Fibroblast of peridontal ligament (primary cell): ENCODE data around the gene LILRB2.
"Not testable (repeated sequence)": the region's sequence is repeated elsewhere in the genome, so short reads cannot be mapped to it uniquely, and the experiment has no call there.

Experiments used
- DNase-seq: peaks from one replicate; pipeline ENCODE4 v3.0.0-alpha.2; 2010; ENCODE audit errors: extremely low read depth

The LILRB2 gene

DNA sequence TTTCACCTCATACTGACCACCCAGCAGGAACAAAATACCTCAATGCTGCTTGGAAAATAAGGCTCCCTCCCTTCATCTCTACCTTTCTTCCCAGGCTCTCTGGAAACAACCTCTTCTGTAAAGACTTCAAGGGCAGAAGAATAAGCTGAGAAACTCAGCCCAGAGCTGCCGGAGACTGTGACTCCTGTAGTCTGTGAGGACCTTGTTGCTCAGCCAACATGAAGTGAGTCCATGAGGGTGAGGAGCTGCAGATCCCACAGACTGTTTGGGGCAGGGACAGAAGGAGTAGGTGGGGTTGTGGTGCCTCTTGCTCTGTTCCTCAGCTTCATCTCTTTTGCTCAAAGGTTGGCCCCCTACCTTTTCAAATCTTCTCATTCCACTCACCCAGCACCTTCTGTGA, 24.2 kb upstream of the LILRB2 start:
- DNase-seq, result no peak

DNA sequence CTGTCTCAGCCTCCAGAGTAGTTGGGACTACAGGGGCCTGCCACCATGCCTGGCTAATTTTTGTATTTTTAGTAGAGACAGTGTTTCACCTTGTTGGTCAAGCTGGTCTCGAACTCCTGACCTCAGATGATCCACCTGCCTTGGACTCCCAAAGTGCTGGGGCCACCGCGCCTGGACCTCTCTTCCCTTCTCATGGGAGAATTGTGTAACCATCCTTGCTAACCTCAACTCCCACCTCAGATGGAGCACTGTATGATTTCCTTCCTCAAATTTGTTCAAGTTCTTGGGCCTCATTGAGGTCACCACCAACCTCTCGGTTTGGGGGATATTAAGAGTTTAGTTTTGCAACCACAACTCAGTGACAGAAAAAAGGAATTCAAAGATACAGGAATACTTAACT, 21.3 kb upstream of the LILRB2 start:
- no peak for DNase-seq

DNA sequence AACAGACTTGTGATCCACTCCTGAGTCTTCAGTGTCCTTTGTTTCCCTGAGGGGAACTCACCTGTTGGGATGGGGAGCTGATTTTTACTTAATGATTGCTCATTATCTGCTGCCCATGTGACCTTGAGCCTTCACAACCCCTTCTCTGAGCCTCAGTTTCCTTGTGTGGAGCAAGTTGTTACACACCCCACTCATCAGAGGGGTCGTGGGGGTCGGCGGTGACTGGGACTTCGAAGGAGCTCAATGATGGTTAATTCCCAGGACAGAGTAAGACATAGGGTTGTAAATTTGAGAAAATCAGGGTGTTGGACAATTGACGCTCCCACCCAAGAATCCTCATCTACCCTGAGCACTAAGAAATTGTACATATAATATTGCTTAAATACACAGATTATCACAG, 18.6 kb upstream of the LILRB2 start:
- no peak for DNase-seq

DNA sequence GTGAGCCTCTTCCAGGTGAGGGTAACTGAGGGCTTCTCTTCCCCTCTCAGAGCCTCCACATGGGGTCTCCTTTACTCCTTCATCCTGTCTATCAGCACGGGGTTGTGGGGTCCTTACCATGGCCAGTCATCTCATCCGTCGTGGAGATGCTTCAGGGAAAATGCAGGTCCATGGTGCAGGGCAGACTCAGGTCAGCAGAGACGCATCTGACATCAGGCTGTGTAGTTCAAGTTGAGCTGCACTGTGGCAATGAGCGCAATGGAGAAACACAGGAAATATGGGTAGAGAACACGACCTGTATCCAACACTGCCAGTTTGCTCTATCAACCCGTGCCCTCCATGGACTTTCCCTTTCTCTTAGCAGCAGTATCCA, 18.2 kb upstream of the LILRB2 start:
- no peak for DNase-seq

DNA sequence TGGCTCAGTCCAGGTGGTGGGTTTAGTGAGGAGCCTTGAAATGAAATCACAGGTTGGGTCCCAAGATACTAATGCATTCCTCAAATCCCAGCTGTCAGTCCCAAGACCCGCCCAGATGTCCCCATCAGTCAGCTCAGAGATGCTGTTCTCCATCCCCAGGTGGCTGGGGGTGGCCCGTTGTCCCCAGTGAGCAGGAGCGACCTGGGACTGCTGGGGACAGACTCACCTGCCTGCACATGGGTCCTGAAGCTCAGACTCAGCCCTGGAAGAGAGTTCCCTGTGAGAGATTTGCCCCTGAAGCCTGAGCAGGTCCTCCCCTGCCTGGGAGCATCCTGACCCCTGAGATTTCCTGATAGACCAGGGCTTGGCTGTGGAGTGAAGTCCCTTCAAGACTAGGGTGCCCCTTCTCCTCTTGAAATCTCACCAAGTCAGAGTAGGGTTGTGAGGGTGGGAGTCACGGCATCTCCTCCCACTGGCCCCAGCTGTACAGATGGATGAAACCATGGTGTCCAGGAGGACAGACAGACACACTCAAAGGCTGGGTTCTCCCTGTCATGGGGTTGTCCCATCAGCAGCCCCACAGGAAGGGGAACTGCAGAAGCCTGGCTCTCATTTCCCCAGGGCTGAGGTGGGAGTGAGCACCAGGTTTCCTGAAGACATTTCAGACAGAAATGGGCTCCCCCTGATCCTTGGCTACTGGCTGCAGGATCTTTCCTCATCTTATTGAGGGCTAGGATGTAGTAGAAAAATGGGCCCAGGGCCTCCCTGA, 17.6 kb upstream of the LILRB2 start:
- no peak for DNase-seq

DNA sequence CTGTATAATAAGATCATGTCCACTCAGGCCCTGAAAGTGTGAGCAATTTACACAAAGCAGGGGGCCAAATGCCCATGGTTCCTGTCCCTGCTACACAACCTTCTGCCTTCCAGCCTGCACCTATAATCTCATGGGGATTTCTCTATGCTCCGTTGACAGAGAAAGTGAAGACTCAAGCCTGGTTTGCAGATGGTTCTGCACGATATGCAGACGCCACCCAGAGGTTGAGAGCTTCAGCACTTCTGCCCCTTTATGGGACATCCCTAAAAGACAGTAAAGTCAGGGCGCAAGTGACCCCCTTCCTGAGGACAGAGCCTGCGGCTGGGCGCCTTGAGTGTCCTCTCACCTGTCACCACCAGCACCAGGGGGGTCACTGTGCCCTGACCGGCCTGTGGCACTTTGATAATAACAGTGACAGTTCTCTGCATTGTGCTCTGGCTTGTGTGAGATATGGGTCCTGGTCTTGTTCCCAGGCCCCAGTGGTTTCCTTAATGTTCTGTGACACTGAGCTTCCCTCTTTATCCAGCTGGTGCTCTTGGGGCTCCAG, 16.9 kb upstream of the LILRB2 start:
- no peak for DNase-seq

DNA sequence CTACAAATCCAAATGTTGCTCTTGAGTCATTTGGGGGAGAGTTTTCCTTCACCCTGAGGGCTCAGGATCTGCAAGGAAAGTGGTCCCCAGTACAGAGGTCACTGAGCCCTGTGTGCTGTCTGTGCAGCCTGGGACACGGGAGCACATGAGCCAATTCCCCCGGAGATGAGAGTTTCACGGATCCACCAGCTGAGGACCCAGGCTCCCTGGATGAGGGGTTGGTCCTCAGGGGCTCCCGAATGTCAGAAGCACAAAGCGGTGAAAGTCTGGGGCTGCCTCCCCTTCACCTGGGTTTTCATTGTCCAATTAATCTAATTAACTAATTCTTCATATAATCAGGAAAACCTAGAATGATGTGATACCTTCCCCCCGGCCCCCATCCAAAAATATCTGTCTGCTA, 13.6 kb upstream of the LILRB2 start:
- DNase-seq, result no peak

DNA sequence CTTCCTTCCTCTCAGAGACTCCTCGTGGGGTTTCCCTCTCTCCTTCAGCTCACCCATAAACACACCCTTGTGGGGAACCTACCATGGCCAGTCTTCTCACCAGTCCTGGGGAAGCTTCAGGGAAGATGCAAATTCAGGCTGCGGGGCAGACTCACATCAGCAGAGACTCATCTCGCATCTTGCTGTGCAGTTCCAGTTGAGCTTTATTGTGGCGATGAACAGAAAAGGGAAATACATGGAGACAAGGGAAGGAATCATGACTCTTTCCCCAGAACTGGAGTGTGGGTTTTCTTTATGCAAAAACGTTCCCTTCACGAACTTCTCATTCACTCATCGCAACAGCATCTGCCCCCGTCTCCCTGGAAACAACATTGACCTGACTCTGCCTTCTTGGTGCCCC, 8.2 kb upstream of the LILRB2 start:
- not testable (repeated sequence) for DNase-seq

DNA sequence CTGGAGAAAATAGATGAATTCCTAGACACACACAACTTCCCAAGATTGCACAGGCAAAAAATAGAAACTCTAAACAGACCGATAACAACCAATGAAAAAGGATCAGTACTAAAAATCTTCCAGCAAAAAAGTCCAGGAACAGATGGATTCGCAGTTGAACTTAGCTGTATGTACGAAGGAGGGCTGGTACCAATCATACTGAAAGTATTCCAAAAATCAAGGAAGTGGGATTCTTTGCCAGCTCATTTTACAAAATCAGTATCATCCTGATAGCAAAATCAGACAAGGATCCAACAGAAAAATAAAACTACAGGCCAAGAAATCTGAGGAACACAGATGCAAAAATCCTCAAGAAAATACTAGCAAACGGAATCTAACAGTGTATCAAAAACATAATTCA, 6.5 kb upstream of the LILRB2 start:
- peak; percentile 30 for DNase-seq

DNA sequence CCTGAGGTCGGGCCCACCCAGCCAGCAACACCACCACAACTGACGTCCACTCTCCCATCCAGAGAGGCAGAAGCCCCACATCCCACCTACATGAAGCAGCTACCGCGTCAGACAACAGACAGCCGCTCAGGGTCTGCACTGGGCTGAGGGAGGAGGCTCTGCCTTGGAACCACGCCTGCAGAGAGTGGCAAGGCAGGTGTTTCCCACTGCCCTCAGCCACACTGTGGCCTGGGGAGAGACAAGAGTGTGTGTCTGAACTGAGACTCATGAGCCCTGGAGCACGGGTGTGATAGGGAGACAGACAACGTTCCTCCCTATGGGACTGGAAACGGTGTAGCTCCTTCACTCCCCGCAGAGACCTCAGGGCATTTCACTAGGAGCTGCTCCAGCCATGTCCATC, 5.4 kb upstream of the LILRB2 start:
- not testable (repeated sequence) for DNase-seq

DNA sequence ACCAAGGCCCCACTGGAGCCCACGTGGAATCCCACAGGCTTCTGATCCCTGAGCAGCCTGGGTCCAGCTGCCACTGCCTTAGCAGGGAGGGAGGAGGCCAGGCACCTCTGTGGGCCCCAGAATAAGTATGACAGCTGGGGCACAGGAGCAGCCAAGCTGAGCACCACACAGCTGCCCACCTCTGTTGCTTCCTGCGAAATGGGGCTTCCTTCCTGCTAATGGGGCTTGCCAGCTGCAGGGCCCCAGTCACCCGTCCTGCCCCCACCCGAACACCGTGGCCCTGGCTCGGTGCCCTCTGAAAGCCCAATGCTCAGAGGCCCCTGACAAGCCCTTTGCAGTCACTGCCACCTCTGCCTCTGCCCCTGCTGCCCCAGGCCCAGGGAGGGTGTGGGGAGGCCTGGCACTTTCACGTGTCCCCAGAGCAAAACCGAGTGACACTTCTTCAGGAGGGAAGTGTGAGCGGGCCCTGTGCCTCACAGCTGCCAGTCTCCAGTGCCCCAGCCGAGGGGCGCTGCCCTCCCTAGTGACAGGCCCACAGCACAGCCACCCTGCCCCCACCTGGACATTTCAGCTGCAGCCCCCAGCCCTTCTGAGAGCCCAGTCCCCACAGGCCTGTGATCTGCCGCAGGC, 4.6 kb upstream of the LILRB2 start:
- not testable (repeated sequence) for DNase-seq

DNA sequence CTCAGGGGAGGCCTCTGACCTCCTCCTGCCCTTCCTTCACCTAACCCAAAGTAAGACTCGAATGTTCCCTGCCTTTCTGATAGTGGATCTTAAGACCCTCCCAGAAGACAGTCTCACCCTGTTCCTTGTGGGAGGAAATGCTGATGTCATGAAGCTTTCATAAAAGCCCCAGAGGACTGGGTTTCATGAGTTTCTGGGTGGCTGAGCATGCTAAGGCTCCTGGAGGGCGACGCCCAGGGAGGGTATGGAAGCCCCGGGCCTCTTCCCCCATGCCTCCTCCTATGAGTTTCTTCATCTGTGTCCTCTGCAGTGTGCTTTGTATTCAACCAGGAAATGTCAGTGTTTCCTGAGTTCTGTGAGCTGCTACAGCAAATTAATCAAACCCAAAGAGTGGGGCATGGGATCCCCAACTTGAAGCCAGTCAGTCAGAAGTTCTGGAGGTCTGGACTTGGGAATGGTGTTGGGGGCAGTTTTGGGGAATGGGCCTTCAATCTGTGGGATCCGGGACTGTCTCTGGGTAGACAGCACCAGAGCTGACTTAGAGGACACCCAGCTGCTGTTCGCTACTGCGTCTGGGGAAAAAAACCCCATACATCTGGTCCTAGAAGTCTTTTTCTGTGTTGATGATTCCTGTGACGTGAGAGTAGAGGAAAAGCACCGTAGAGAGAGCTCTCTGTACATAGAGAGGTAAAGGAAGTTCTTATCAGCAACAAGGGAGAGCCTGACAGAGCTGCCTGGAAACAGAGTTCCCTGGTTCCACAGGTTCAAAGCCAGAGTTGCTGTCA, 2.0 kb upstream of the LILRB2 start:
- DNase-seq, result no peak

DNA sequence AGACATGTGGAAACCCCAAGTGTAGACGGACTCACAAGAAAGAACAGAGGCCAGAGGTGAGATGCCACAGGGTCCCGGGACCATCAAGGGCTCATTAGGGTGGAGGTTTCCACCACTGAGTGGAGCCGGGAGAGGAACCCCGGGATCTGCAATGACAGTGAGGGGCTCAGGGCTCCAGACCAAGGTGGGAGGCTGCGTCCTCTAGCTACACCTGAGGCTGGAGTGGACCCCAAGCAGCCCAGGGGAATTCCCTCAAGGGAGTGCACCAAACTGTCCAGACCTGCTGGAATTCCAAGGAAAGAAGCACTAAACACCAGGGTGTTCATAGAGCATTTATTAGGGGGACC, 792 bp upstream of the LILRB2 start:
- DNase-seq, result not testable (repeated sequence)

DNA sequence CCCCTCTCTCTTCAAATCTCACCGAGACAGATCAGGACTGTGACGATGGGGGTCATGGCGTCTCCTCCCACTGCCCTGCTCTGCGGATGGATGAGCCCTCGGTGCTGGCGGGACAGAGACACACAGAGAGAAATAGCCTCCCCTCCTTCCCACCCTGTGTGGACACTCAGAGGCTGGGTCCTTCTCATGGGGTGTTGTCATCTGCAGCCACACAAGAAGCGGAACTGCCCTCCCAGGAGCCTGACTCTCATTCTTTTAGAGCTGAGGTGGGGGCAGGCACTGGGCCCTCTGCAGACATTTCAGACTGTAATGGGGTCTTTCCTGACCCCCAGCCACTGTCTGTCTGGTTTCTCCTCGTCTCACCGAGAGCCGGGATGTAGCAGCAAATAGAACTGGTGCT, 469 bp downstream of the LILRB2 start:
- not testable (repeated sequence) for DNase-seq

DNA sequence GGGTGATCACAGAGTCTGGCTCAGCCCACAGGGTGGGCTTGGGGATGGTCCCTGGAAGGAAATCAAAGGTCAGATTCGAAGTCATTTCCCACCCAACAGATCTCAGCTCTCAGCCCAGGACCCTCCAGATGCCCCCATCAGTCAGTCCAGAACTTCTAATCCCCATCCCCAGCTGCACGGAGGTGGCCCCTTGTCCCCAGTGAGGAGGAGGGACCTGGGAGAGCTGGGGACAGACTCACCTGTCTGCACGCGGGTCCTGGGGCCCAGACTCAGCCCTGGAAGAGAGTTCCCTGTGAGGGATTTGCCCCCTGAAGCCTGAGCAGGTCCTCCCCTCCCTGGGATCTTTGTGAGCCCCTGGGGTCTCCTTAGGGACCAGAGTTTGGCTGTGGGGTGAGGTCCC, 885 bp downstream of the LILRB2 start:
- DNase-seq, result not testable (repeated sequence)

DNA sequence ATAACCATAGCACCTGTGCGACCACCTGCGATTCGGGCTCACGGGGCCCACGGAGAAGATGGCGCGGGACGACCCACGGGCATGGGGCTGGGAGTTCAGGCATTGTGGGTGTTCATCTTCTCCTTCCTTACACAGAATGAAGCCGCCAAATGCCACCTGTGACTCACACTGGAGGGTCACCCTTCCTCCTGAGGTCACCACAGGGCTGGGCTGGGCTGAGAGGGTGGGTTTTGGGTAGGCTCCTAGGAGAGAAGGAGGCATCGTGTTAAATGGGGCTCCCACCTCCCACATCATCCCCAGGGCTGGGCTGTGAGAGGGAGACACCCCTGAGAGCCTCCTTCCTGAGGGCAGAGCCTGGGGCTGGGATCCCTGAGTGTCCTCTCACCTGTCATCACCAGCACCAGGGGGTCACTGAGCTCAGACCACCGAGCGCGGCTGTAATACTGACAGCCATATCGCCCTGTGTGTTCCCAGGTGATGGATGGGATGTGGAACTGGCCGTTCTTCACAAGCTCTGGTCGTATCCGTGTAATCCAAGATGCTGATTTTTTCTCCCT, 1.4 kb downstream of the LILRB2 start:
- no peak for DNase-seq

DNA sequence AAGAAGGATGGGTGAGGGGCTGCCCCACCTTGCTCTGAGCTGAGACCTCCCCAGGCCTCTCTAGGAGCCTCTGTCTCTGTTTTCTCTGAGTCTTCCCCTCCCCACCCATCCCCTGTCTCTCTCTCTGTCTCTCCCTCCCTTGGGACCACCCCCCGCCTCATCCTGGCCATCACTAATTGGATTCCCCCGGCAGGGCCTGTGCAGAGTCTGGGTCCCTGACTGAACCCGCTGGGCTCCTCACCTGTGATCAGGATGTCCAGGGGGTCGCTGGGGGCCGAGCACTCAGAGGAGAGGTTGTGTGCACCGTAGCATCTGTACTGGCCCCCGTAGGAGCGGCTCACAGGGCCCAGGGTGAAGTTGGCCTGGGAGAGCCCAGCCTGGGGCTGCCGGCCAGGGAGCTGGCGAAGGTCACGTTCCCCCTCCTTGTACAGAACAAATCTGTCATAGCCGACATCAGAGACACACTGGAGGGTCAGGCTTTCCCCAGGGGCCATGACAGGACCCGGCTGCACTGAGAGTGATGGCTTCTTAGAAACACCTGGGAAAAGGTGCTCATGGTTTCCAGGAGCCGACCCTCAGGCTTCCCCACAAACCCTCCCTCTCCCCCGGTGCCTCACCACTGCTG, 2.2 kb downstream of the LILRB2 start:
- DNase-seq, result not testable (repeated sequence)

DNA sequence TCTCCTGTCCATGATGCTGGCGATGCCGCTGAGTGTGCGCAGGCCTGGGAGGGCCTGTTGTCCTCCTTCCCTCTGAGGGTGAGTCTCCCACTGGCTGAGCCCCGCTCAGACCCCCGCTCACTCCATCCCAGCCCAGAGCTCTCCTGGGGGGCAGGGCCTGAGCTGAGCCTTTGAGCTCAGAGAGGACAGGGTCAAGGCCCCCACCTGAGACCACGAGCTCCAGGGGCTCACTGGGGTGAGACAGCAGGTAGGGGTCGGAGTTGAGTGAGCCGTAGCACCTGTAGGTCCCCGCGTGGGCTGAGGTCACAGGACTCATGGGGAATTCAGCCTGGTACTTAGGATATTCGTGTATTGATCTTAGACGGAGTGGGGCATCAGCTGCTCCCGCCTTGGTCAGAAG, 2.9 kb downstream of the LILRB2 start:
- DNase-seq, result not testable (repeated sequence)

DNA sequence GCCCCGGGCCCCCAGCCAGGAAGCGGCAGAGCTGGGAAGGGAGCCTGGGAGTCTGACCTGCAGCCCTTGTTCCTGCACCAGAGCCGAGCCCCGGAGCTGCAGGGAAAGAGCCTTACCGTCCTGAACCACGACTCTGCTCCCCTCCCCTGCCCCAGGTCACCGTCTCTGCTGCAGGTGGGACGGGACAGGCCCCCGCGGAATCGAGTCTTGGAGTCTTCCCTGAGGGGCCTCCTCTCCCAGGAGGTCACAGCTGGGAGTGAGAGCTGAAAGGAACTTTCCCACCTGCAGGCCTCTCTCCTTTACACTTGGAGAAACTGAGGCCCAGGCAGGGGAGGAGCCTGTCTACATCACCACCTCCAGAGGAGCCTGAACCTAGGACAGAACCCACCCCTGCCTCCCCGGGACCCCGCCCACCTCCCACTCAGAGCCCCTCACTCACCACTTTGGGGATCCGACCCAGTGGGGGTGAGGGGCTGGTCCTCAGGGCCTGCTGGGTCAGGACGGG, 3.7 kb downstream of the LILRB2 start:
- DNase-seq, result not testable (repeated sequence)

DNA sequence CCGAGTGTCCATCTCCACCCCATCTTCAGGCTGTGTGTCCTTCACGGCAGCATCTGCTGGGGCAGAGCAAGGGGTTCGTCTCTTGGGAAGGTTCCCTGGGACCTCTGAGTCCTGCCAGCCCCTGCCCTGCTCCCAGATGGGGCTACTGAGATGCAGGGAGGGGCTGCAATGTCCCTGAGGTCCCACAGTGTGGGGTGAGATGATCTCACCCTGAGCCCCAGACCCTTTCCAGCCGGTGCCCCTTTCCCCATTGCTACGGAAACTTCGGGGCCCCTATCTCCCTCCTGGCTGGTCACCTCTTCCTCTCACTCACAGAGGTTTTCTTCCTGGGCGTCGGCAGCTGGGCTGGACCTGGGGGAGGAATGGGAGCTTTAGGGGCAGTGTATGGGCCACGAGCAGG, 5.0 kb downstream of the LILRB2 start:
- no peak for DNase-seq

DNA sequence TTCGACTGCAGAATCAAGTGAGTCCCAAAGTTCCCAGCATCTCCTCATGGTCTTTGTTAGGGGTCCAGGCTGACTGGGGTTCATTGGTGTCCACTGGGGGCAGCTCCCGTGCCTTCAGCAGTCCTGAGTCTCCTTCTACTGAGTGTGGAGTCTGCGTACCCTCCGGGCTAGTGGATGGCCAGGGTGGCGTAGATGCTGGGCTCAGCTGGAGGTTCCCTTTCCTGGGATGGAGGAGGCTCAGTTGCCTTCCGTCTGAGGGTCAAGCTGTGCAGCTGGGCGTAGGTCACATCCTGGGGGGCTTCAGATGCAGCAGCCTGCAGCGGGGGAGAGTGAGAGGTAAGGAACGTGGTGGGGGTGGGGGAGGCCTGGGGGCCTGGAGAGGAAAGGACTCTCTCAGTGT, 6.4 kb downstream of the LILRB2 start:
- DNase-seq, result not testable (repeated sequence)

DNA sequence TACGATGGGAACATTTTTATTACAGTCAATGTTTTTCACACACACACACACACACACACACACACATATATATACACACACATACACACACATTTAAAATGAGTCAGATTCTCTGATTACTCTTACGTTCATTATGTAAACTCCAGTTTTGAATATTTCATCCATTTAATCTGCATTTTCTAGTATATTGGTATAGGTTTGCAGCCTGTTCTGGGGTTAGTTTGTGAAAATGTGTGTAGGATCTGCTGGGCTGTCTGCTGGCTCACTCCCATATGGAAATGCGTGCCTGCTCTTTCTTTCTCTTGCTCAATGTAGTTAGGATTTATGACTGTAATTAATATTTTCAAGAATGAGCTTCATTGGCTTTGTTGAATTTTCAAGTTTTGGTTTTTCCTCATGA, 7.1 kb downstream of the LILRB2 start:
- no peak for DNase-seq
